Measurements from ENCODE around the gene ADAM8. TPM values are rescaled to one million over a fixed set of nuclear protein-coding genes. Genes with fewer than 3 reads are reported as not detected.
"Not testable (repeated sequence)": the region's sequence is repeated elsewhere in the genome, so short reads cannot be mapped to it uniquely, and the experiment has no call there.

ADAM8 gene
- total RNA-seq, 1 experiment from 2014 or later = 3.7 TPM

- intact Hi-C loops (cut with micrococcal nuclease; ENCODE audit: unreplicated experiment) (no loop called here), in situ Hi-C loops (cut with HindIII; ENCODE audit: low pct_unique_long_range_greater_than_20kb, low sequenced_read_pairs) (no loop called here)
- no TSS peak for BruUV-seq (replicated peaks)
- Histone ChIP-seq H3K4me1 (ENCODE audit: control insufficient read depth, insufficient read depth, low read length) (peaks cover 17% of the 10 kb centered on the region), H3K4me3 (ENCODE audit: low read depth in 2 of 2, low read length in 2 of 2) (peak overlapping the region; percentile 19 to 24; a peak in 3 of 4 replicates), H3K36me3 (ENCODE audit: control insufficient read depth, insufficient read depth, low read length) (no peaks in the 10 kb centered on the region), H3K27me3 (ENCODE audit: control insufficient read depth, insufficient read depth, low read length) (no peaks in the 10 kb centered on the region), H3K27ac (ENCODE audit: low read length) (no peak overlapping the region), H3K9me3 (ENCODE audit: control insufficient read depth, insufficient read depth, low read depth, low read length) (no peaks in the 10 kb centered on the region)
- ChIA-PET CTCF (interaction anchor here (0.6 kb wide), 1 partner anchor 13 kb away, joined by 3 read pairs; the partner anchor contains the start of gene CALY), POLR2A (interaction anchor here (0.5 kb wide), 1 partner anchor 82 kb away, joined by 7 read pairs; no protein-coding TSS in a partner anchor)
- ATAC-seq (peak; percentile 82), DNase-seq (ENCODE audit: low read depth, low spot score) (no peak)
- TF ChIP-seq TCF7L2 (IDR thresholded peaks at IDR 0.05; ENCODE audit: low read depth, low read length) (no peak), REST (IDR thresholded peaks at IDR 0.05; ENCODE audit: insufficient read depth in 1 of 2, low read depth in 2 of 2, low read length in 1 of 2) (no peak), POLR2AphosphoS5 (IDR thresholded peaks at IDR 0.05; ENCODE audit: low read depth, low read length) (no peak), CTCF (IDR thresholded peaks at IDR 0.05) (no peak), SIN3A (IDR thresholded peaks at IDR 0.05; ENCODE audit: borderline replicate concordance, insufficient read depth, low read depth, low read length) (no peak)
Observed at GRCh38 chr10:133324198-133324792, 47.6 kb upstream of the ADAM8 start.

- H3K27me3 ChIP-seq (ENCODE audit: control insufficient read depth, insufficient read depth, low read length); DNase-seq (ENCODE audit: low read depth, low spot score); H3K36me3 ChIP-seq (ENCODE audit: control insufficient read depth, insufficient read depth, low read length); intact Hi-C loops (cut with micrococcal nuclease; ENCODE audit: unreplicated experiment); H3K9me3 ChIP-seq (ENCODE audit: control insufficient read depth, insufficient read depth, low read depth, low read length); POLR2A ChIA-PET; BruUV-seq (replicated peaks); CTCF ChIA-PET; ATAC-seq; in situ Hi-C loops (cut with HindIII; ENCODE audit: low pct_unique_long_range_greater_than_20kb, low sequenced_read_pairs); H3K27ac ChIP-seq (ENCODE audit: low read length); H3K4me3 ChIP-seq (ENCODE audit: low read depth in 2 of 2, low read length in 2 of 2): not testable (repeated sequence)
- H3K4me1 ChIP-seq (ENCODE audit: control insufficient read depth, insufficient read depth, low read length) = peaks cover 10% of the 10 kb centered on the region
Observed at GRCh38 chr10:133322064-133322709, 45.5 kb upstream of the ADAM8 start.

GRCh38 chr10:133320852-133321422, 44.3 kb upstream of the ADAM8 start:
- POLR2A ChIA-PET = interaction anchor here (0.6 kb wide), 1 partner anchor 13 kb away, joined by 4 read pairs; no protein-coding TSS in a partner anchor
- H3K9me3 ChIP-seq (ENCODE audit: control insufficient read depth, insufficient read depth, low read depth, low read length); H3K36me3 ChIP-seq (ENCODE audit: control insufficient read depth, insufficient read depth, low read length); H3K27me3 ChIP-seq (ENCODE audit: control insufficient read depth, insufficient read depth, low read length); H3K27ac ChIP-seq (ENCODE audit: low read length); H3K4me1 ChIP-seq (ENCODE audit: control insufficient read depth, insufficient read depth, low read length); intact Hi-C loops (cut with micrococcal nuclease; ENCODE audit: unreplicated experiment); H3K4me3 ChIP-seq (ENCODE audit: low read depth in 2 of 2, low read length in 2 of 2); ATAC-seq; in situ Hi-C loops (cut with HindIII; ENCODE audit: low pct_unique_long_range_greater_than_20kb, low sequenced_read_pairs); BruUV-seq (replicated peaks); DNase-seq (ENCODE audit: low read depth, low spot score): not testable (repeated sequence)
- CTCF ChIA-PET = interaction anchor here (0.6 to 0.7 kb wide), 2 partner anchors 53 to 174 kb away, joined by 3 to 5 read pairs; no protein-coding TSS in a partner anchor
